Mesenchymal stem cell (in vitro differentiated cells and primary cell): ENCODE results near the gene IFI44L.

Experiments used
- DNase-seq: peaks from one replicate; pipeline ENCODE4 v3.0.0-alpha.2; 2013
- H2AFZ ChIP-seq: one replicate; pipeline ENCODE4 v1.6.1; 2013; ENCODE audit warnings: low read depth, mild to moderate bottlenecking, control low read depth, inconsistent platforms, low read length, moderate library complexity
- H2AK5ac ChIP-seq: 2 replicates; pipeline ENCODE4 v1.6.1; 2013; ENCODE audit warnings: low read length, moderate library complexity, mild to moderate bottlenecking, inconsistent platforms; ENCODE audit not compliant: severe bottlenecking
- H2BK120ac ChIP-seq: one replicate; pipeline ENCODE4 v1.6.1; 2013; ENCODE audit warnings: low read depth, mild to moderate bottlenecking, inconsistent platforms, low read length, moderate library complexity
- H2BK12ac ChIP-seq, 2 experiments: one replicate each; pipeline ENCODE4 v1.6.1; 2013; ENCODE audit warnings: inconsistent platforms in 2 of 2, low read length in 2 of 2, mild to moderate bottlenecking in 2 of 2, moderate library complexity in 2 of 2, control low read depth in 1 of 2
- H2BK15ac ChIP-seq: one replicate; pipeline ENCODE4 v1.6.1; 2013; ENCODE audit warnings: mild to moderate bottlenecking, low read depth, inconsistent platforms; ENCODE audit not compliant: poor library complexity, severe bottlenecking
- H2BK5ac ChIP-seq: 2 replicates; pipeline ENCODE4 v1.6.1; 2013; ENCODE audit warnings: low read depth, mild to moderate bottlenecking, low read length, control low read depth, inconsistent platforms; ENCODE audit not compliant: poor library complexity, severe bottlenecking
- H3K14ac ChIP-seq, 2 experiments: one replicate each; pipeline ENCODE4 v1.6.1; 2013; ENCODE audit warnings: inconsistent platforms in 2 of 2, low read length in 2 of 2, control low read depth in 1 of 2, mild to moderate bottlenecking in 1 of 2, moderate library complexity in 1 of 2
- H3K18ac ChIP-seq, 2 experiments: one replicate each; pipeline ENCODE4 v1.6.1; 2013; ENCODE audit warnings: inconsistent platforms in 2 of 2, low read length in 2 of 2, control low read depth in 1 of 2, low read depth in 1 of 2, mild to moderate bottlenecking in 1 of 2
- H3K23ac ChIP-seq, 2 experiments: one replicate each; pipeline ENCODE4 v1.6.1; 2013; ENCODE audit warnings: inconsistent platforms in 2 of 2, low read length in 2 of 2, mild to moderate bottlenecking in 2 of 2, moderate library complexity in 2 of 2, control low read depth in 1 of 2
- H3K27ac ChIP-seq: 2 replicates; pipeline ENCODE4 v1.5.1; 2013; ENCODE audit warnings: mild to moderate bottlenecking, moderate library complexity, low read length, control low read depth, inconsistent platforms; ENCODE audit not compliant: poor library complexity, severe bottlenecking
- H3K27me3 ChIP-seq, 2 experiments: 2 replicates each; pipeline versions ENCODE4 v1.6.1 to v1.7.0; 2013; ENCODE audit warnings: low read length in 2 of 2, mild to moderate bottlenecking in 2 of 2, moderate library complexity in 2 of 2, control low read depth in 1 of 2, inconsistent platforms in 1 of 2; ENCODE audit not compliant: control insufficient read depth in 1 of 2, insufficient read depth in 1 of 2
- H3K36me3 ChIP-seq, 2 experiments: 2 replicates each; pipeline versions ENCODE4 v1.6.1 to v1.7.0; 2013; ENCODE audit warnings: low read length in 2 of 2, control low read depth in 1 of 2, inconsistent platforms in 1 of 2, low read depth in 1 of 2, mild to moderate bottlenecking in 1 of 2; ENCODE audit not compliant: insufficient read depth in 2 of 2, control insufficient read depth in 1 of 2
- H3K4ac ChIP-seq, 2 experiments: one replicate each; pipeline ENCODE4 v1.6.1; 2013; ENCODE audit warnings: inconsistent platforms in 2 of 2, low read length in 2 of 2, mild to moderate bottlenecking in 2 of 2, moderate library complexity in 2 of 2, control low read depth in 1 of 2, low read depth in 1 of 2
- H3K4me1 ChIP-seq: 2 replicates; pipeline ENCODE4 v1.6.1; 2013; ENCODE audit warnings: low read depth, low read length, control low read depth; ENCODE audit not compliant: control insufficient read depth, insufficient read depth
- H3K4me2 ChIP-seq: 2 replicates; pipeline ENCODE4 v1.6.1; 2013; ENCODE audit warnings: low read length, mild to moderate bottlenecking, inconsistent platforms; ENCODE audit not compliant: poor library complexity, severe bottlenecking
- H3K4me3 ChIP-seq, 2 experiments: 2 replicates each; pipeline versions ENCODE4 v1.5.1 to v1.7.0; 2013; ENCODE audit warnings: low read length in 2 of 2, mild to moderate bottlenecking in 2 of 2, control low read depth in 1 of 2, low read depth in 1 of 2; ENCODE audit not compliant: insufficient read depth in 1 of 2
- H3K79me1 ChIP-seq: replicated peaks from 2 replicates; pipeline ENCODE4 v1.6.1; 2013; ENCODE audit warnings: mild to moderate bottlenecking, control low read depth, low read length, inconsistent platforms; ENCODE audit not compliant: poor library complexity, severe bottlenecking
- H3K9ac ChIP-seq: 2 replicates; pipeline ENCODE4 v1.7.0; 2013; ENCODE audit warnings: mild to moderate bottlenecking, low read length, moderate library complexity
- H3K9me3 ChIP-seq: 2 replicates; pipeline ENCODE4 v1.7.0; 2013; ENCODE audit warnings: mild to moderate bottlenecking, low read length; ENCODE audit not compliant: control insufficient read depth
- H4K8ac ChIP-seq: one replicate; pipeline ENCODE4 v1.6.1; 2013; ENCODE audit warnings: inconsistent platforms, mild to moderate bottlenecking, low read length, moderate library complexity
- H4K91ac ChIP-seq: one replicate; pipeline ENCODE4 v1.6.1; 2013; ENCODE audit warnings: mild to moderate bottlenecking, low read length, inconsistent platforms
- WGBS: methylation state at CpG from one replicate; pipeline ENCODE4 v1.1.7; 2013; ENCODE audit warnings: mixed read lengths; 5-methylcytosine and 5-hydroxymethylcytosine counted together

Gene IFI44L

DNA sequence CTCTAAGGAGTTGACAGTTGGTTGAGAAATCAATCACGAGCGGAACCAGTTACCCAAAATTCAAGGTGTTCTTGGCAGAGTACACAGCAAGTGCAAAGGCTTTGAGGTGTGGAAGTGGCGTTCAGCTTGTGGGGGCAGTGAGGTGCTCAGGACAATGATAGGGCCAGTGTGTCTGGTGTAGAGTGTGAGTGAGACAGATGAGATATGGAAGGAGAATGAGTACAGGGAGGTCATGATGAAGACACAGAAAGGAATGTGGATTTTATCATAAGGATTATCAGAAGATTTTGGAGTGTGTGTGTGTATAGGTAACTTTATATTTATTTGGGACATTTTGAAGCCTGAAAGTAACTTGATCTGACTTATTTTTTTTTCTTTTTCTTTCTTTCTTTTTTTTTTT lies 70.3 kb downstream of the IFI44L start:
- no peak for DNase-seq
- Histone ChIP-seq H3K23ac (no peak overlapping the region), H2AFZ (no peak overlapping the region), H2BK12ac (no peak overlapping the region), H3K14ac (no peak overlapping the region), H3K27me3 (no peaks in the 10 kb centered on the region), H3K18ac (no peak overlapping the region), H2BK5ac (no peak overlapping the region), H3K9me3 (no peaks in the 10 kb centered on the region), H3K4me2 (no peak overlapping the region), H3K4me3 (no peak overlapping the region), H3K9ac (no peak overlapping the region), H3K4ac (no peak overlapping the region), H2AK5ac (no peak overlapping the region), H3K36me3 (no peaks in the 10 kb centered on the region), H2BK15ac (no peak overlapping the region), H3K4me1 (no peaks in the 10 kb centered on the region), H4K8ac (no peak overlapping the region), H2BK120ac (no peak overlapping the region), H4K91ac (no peak overlapping the region), H3K79me1 (no peaks in the 10 kb centered on the region), H3K27ac (no peak overlapping the region)
- WGBS = 90% methylated on average over 3 of the region's 3 CpGs

DNA sequence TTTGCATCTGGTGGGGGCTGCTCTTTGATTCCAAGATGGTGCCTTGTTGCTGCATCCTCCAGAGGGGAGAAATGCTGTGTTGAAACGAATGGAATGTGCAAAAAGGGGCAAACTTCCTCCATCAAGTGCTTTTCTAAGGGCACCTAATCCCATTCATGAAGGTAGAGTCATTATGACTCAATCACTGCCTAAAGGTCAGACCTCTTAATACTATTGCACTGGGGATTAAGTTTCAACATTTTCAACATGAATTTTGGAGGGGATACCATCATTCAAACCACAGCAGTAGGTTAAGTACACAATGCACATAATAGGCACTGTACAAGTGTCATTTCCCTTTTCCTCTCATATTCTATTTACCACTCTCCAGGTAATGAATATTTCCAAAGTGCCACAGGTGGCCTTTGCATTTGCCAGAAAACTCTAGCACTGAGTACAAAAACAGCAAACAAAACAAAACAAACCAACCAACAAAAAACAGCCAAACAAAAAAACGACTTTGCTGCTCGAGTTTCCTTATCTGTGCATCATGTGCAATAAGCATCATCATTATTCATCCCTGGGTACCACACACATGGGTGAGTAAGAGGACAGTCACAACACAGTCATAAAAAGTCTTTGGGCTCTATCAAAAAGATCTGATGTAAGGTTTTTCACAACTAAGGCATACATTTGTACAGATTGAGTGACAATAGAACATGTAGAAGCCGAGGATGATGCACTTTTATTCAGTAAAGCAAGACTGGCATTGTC lies 71.9 kb downstream of the IFI44L start:
- Histone ChIP-seq H3K9ac (no peak overlapping the region), H2BK120ac (no peak overlapping the region), H2AK5ac (no peak overlapping the region), H3K27ac (no peak overlapping the region), H3K79me1 (no peaks in the 10 kb centered on the region), H2BK15ac (no peak overlapping the region), H2BK12ac (no peak overlapping the region), H3K4me1 (no peaks in the 10 kb centered on the region), H3K4me2 (no peak overlapping the region), H2AFZ (no peak overlapping the region), H3K9me3 (peaks cover 3% of the 10 kb centered on the region), H3K4ac (no peak overlapping the region), H3K27me3 (no peaks in the 10 kb centered on the region), H3K18ac (no peak overlapping the region), H3K23ac (no peak overlapping the region), H3K36me3 (no peaks in the 10 kb centered on the region), H4K91ac (no peak overlapping the region), H2BK5ac (no peak overlapping the region), H3K4me3 (no peak overlapping the region), H3K14ac (no peak overlapping the region), H4K8ac (no peak overlapping the region)
- no peak for DNase-seq
- 71% methylated on average over 3 of the region's 4 CpGs for WGBS
